Activated effector memory CD4-positive, alpha-beta T cell treated with Interleukin-2 at 50 U/mL for 16 hours (primary cell): Measurements from ENCODE around the gene SLC26A4.

Source experiments
- DNase-seq: peaks from one replicate; pipeline ENCODE4 v3.0.0-alpha.2; 2020

The SLC26A4 gene

GRCh38 chr7:107754642-107755041 lies 94.0 kb downstream of the SLC26A4 start:
- DNase-seq: no peak

- DNase-seq: no peak
These were observed 98.0 kb downstream of the SLC26A4 start for GRCh38 chr7:107758667-107759066.

- DNase-seq: no peak
These were observed 106.8 kb downstream of the SLC26A4 start for GRCh38 chr7:107767391-107767790.
